Non-pigmented ciliary epithelial cell (primary cell): ENCODE results near the gene TUBGCP2.

Experiments
- DNase-seq: peaks from one replicate; pipeline ENCODE4 v3.0.0-alpha.2; 2010; ENCODE audit warnings: low read depth

The TUBGCP2 gene, protein sequence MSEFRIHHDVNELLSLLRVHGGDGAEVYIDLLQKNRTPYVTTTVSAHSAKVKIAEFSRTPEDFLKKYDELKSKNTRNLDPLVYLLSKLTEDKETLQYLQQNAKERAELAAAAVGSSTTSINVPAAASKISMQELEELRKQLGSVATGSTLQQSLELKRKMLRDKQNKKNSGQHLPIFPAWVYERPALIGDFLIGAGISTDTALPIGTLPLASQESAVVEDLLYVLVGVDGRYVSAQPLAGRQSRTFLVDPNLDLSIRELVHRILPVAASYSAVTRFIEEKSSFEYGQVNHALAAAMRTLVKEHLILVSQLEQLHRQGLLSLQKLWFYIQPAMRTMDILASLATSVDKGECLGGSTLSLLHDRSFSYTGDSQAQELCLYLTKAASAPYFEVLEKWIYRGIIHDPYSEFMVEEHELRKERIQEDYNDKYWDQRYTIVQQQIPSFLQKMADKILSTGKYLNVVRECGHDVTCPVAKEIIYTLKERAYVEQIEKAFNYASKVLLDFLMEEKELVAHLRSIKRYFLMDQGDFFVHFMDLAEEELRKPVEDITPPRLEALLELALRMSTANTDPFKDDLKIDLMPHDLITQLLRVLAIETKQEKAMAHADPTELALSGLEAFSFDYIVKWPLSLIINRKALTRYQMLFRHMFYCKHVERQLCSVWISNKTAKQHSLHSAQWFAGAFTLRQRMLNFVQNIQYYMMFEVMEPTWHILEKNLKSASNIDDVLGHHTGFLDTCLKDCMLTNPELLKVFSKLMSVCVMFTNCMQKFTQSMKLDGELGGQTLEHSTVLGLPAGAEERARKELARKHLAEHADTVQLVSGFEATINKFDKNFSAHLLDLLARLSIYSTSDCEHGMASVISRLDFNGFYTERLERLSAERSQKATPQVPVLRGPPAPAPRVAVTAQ

DNA sequence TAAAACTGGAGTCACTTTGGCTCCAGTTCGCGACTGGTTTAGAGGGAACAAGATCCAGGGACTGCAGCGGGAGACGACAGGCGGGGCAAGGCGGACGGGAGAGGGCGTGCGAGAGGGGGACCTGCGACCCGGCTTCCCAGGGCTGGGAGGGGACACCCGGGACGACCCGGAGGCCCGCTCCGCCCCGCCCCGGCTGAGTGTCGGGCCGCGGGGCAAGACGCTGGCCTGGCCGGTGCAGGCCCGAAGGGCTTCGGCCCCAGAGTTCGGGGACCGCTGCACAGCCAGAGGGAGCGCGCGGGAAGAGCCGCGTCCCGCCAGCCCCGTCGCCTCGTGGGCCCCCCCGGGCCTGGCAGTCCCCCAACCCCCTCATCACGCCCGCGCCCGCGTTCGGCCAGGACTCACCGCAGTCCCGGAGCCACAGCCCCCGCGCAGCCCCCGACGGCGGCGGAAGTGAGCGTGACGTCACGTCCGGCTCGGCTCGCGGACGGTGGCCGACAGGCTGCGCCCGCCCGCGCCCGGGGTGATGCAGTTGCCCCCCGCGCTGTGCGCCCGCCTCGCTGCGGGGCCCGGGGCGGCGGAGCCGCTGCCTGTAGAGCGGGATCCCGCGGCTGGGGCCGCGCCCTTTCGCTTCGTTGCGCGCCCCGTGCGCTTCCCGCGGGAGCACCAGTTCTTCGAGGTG, at the start of gene TUBGCP2, which contains the start of gene ZNF511:
TUBGCP2 (minus strand) TSS at position 452 of the 679 bp plus-strand sequence. CDS start 5,931 bp downstream, outside the sequence.
ZNF511 (plus strand) TSS at position 494 of the 679 bp plus-strand sequence; CDS start at position 524, 30 bp downstream.
- no peak for DNase-seq

DNA sequence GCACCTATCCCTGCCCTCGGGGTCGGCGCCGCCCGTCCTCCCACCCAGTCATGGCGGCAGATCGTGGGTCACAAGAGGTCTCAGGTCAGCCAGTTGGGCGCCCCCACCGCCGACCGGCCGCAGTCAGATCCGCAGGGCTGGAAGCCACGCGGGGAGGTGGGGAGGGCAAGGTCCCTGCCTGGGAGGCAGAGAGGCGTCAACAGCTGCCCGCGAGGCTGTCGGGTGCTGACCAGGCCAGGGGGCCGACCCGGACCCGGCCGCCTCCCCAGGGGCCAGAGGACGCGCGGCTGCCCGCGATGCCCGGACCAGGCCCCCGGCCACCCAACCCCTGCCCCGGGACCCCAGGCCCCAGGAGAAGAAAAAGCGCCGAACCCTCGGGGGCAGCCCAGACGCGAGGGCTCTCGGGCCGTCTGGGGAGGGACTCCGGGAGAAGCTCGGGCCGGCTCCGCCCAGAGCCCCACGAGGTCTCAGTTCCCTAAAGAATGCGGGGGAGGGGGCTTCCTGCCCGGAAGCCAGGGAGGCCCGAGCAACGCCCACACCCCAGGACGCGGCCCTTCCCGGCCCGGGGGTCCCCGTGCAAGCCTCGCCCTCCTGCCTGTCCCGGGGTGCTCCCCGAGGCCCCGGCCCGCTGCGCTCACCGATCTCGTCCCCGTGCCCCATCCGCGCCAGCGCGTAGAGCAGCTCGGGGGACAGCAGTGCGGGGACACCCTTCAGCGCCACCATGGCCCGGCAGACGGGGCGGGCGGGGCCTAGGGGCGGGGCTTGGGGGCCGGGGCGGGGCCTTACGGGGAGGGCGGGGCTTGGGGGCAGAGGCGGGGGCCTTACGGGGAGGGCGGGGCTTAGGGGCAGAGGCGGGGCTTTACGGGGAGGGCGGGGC, 48.9 kb upstream of the TUBGCP2 start, which contains the start of gene FUOM:
FUOM (minus strand) TSS at position 735 of the 877 bp plus-strand sequence; CDS start at position 723, 12 bp downstream.
- no peak for DNase-seq

DNA sequence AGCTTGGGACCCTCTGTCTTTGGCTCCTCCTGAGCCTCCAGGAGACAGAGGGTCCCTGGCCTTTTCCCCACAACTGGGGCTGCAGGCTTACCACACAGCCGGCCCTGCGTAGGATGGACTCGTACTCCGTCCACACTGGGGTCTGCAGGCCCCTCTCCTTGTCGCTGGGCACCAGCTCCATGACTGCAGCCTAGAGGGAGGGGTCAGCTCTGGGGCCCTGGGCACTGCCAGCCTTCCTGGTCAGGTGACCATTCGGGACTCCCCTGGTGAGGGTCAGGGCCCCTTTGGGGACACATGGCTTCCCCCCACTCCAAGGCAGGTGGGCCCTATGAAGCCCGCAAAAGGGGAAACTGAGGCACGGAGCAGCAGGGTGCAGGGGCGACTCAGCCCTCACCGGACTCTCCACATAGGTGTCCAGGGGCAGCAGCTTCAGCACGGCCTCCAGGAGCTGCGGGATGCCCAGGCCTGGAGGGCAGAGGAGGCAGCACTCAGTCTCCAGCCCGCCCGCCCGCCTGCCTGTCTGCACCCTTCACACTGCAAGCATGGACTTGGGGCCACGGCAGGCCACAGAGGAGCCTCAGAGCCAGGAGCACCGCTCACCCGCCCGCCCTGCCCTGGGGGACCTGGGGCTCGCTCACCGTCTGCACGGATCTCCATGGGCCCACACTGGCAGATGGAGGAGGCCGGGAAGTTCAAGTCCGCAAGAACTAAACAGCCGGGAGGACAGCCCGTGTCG, 48.0 kb upstream of the TUBGCP2 start:
- no peak for DNase-seq

DNA sequence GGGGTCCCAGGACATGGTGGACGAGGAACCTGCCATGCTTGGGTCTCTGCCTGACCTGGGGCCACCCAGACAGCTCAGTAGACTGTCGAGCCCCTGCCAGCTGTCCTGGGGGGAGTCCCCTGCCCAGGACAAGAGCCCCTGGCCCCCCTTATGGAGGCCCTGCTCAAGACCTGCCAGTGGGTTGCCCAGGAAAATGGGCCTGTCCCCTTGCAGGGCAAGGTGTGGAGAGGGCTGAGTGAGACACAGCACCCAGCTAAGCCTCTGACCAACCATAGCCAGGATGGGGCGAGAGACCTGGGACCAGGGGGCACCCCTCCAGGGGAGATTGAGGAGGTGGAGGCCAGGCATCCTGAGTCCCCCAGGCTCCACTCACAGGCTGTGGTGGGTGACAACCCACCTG, 47.3 kb upstream of the TUBGCP2 start:
- DNase-seq = no peak

DNA sequence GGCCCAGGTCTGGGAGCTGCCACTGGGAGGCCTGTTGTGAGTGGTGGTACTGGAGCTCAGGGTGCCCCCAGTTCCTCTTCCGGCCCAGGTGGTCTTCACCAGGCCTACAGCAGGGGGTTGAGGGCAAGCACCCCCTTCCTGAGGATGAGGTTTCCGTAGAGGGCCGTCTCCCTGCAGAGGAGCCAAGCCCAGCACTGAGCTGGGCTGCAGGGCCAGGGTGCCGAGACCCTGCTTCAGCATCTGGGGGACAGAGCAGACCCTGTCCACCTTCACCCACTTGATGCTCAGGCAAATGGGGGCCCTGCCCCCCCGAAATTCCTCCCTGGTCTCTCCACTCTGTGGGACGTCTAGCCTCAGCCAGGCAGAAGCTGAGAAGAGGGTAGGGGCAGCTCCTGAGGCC, 46.6 kb upstream of the TUBGCP2 start:
- DNase-seq = no peak

DNA sequence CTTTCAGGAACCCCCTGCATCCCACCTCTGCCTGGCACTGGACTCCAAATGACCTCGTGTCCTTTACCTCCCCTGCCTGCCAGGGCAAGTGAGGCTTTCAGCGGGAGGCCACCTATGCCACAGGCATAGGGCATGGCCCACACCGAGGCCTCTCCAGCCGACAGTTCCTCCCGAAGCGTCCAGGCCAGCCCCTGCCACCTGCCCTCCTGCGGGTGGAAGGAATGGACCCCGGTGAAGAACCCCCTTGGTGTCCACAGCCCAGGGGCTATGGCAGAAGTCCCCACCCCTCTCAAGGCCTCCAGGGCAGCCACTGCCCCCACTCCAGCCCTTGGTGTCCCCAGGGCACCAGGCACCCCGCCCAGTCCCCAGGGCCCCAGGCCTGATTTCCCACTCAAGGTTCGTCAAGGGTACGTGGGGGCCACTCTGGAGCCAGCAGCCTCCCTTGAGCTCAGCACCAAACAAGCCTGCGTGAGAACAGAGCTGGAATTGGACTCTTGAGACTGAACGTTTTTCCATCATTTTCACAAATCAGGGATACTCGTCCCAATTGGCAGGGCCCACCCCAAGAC, 46.1 kb upstream of the TUBGCP2 start:
- no peak for DNase-seq

GRCh38 chr10:133353988-133354605, 45.4 kb upstream of the TUBGCP2 start:
- DNase-seq = no peak

- DNase-seq = no peak
Observed at GRCh38 chr10:133353202-133353959, 44.7 kb upstream of the TUBGCP2 start.

DNA sequence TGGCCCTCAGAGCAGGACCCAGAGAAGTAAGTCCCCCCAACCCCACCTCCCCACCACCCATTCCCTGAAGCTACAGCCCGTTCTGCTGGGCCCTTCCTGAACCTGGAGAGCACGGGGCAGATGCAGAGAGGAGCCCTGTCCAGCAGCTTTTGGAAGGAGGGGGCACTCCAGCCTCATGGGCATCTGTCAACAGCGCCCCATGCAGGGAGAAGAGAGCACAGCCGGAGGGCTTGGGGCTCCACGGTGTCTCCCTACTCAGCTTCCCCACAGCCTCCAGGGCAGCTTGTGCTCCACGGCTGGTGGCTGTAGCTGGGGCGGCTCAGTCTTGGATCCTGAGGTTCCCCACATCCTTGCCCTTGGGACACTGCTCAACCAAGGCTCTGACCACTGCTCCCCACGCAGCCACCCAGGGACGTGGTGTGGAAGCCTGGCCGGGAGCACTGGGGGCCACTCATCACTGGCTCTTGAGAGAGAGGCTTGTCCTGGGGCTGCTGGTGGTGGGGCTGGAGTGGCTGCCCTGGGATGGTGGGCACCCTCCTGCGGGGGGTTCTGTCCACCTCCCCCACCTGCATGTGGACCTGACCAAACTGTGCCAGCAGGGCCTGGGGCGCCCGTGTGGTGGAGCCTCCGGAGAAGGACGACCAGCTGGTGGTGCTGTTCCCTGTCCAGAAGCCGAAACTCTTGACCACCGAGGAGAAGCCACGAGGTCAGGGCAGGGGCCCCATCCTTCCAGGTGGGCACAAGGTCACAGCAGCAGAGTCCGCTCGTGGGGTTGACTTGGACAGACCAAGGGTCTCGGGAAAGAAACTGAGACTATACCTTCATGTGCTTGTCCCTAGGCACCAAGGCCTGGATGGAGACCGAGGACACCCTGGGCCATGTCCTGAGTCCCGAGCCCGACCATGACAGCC, 43.0 kb upstream of the TUBGCP2 start:
- DNase-seq = no peak

- no peak for DNase-seq
Observed at GRCh38 chr10:133350950-133351329, 42.3 kb upstream of the TUBGCP2 start.

- DNase-seq = no peak
Observed at GRCh38 chr10:133350283-133350949, 41.7 kb upstream of the TUBGCP2 start.

DNA sequence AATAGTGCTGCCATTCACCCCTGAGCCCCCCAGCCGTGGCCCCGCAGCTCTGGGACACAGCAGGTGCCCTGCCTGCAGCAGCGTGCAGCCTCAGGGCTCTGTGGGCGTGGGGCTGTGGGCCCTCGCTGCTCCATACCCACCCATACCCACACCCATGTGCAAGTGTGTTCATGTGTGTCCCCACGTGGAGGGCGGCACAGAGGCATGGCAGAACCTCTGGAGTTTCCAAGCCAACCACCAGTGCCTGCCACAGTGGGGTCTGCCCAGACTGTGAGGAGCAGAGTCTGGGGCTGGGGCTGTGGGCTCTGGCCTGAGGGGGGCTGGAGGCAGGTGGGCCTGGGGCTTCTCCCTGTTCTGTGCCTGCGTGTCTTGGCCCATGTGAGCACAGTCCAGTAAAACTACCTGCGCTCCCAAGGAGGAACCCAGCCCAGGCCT, 40.9 kb upstream of the TUBGCP2 start:
- no peak for DNase-seq

- DNase-seq = no peak
Observed at GRCh38 chr10:133349160-133349568, 40.5 kb upstream of the TUBGCP2 start.

DNA sequence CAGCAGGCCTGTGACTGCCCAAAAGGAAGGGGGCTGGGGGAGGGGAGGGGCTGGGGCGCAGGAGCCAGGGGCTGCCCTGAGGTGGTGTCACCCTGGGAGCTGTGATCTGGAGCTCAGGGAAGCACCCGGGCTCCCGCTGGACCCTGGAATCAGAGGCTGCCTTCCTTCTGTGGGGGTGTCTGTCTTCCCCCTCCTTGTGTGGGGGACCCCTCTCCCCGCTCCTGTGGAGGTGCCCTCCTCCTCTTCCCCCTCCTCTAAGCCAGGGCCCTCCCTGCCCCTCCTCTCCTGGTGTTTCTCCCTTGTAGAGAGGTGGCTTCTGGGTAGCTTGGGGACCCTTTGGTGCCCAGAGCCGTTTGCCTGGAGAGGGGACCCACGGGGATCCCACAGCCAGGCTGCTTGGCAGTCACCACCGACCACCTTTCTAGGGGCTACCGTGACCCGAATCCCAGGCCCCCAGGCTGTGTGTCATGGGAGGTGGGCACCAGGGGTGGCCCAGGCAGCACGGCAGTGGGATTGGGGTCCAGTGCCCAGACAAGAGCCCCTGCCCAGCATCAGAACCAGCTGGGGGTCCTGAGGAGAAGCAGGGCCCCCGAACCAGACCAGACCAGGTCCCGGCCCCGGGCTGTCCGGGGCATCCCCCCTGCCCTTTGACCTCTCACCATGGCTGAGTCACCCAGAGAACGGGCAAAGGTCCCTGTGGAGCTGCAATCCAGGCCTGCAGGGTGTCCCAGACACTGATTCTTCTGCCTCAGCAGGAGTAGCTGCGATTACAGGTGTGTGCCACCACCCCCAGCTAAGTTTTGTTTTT, 39.2 kb upstream of the TUBGCP2 start:
- no peak for DNase-seq

- DNase-seq = no peak
Observed at GRCh38 chr10:133346413-133346812, 37.7 kb upstream of the TUBGCP2 start.

GRCh38 chr10:133344236-133344635, 35.6 kb upstream of the TUBGCP2 start:
- no peak for DNase-seq
